Fibroblast of lung (primary cell): ENCODE data around the gene GLB1L3. TPM values are rescaled to one million over a fixed set of nuclear protein-coding genes. Genes with fewer than 3 reads are reported as not detected.

Experiments used
- DNase-seq, 2 donors: peaks; one replicate each; pipeline versions ENCODE4 v3.0.0 to v3.0.0-alpha.2; 2010; ENCODE audit warnings: low read depth in 2 of 2
- H2AFZ ChIP-seq: 2 replicates; pipeline ENCODE4 v1.5.1; 2012; ENCODE audit warnings: low read length, control low read depth, inconsistent platforms
- H3K27ac ChIP-seq: 2 replicates; pipeline ENCODE4 v1.5.1; 2011; ENCODE audit warnings: low read length, control low read depth; ENCODE audit not compliant: insufficient read depth
- H3K27me3 ChIP-seq: 2 replicates; pipeline ENCODE4 v1.5.1; 2011; ENCODE audit warnings: mild to moderate bottlenecking, low read length; ENCODE audit not compliant: control insufficient read depth, insufficient read depth
- H3K36me3 ChIP-seq: 2 replicates; pipeline ENCODE4 v1.5.1; 2011; ENCODE audit warnings: low read length; ENCODE audit not compliant: control insufficient read depth, insufficient read depth
- H3K4me1 ChIP-seq: 2 replicates; pipeline ENCODE4 v1.5.1; 2011; ENCODE audit warnings: low read length; ENCODE audit not compliant: control insufficient read depth, insufficient read depth; ENCODE audit errors: extremely low read depth
- H3K4me2 ChIP-seq: 2 replicates; pipeline ENCODE4 v1.5.1; 2011; ENCODE audit warnings: low read length, control low read depth; ENCODE audit not compliant: insufficient read depth; ENCODE audit errors: extremely low read depth
- H3K4me3 ChIP-seq, 4 experiments: fragments of 200-600 bp in 1 of 4; sonication (generic) in 1 of 4; replicated peaks in 1 of 4; 2 replicates each; pipeline ENCODE4 v1.5.1; 2011 to 2016; ENCODE audit warnings: low read length in 4 of 4, low read depth in 3 of 4, mild to moderate bottlenecking in 3 of 4, control low read depth in 2 of 4, inconsistent platforms in 1 of 4, mixed read lengths in 1 of 4; ENCODE audit not compliant: insufficient read depth in 1 of 4; ENCODE audit errors: control extremely low read depth in 1 of 4
- H3K79me2 ChIP-seq: 2 replicates; pipeline ENCODE4 v1.5.1; 2012; ENCODE audit warnings: mild to moderate bottlenecking, low read length, inconsistent platforms; ENCODE audit not compliant: control insufficient read depth, insufficient read depth
- H3K9ac ChIP-seq: 2 replicates; pipeline ENCODE4 v1.5.1; 2011; ENCODE audit warnings: mild to moderate bottlenecking, low read length, control low read depth; ENCODE audit not compliant: insufficient read depth
- H3K9me3 ChIP-seq: 2 replicates; pipeline ENCODE4 v1.5.1; 2012; ENCODE audit warnings: low read depth, low read length; ENCODE audit not compliant: control insufficient read depth, insufficient read depth
- H4K20me1 ChIP-seq: 2 replicates; pipeline ENCODE4 v1.5.1; 2011; ENCODE audit warnings: low read length; ENCODE audit not compliant: control insufficient read depth, insufficient read depth; ENCODE audit errors: extremely low read depth
- CTCF ChIP-seq, 2 donors: IDR thresholded peaks in 1 of 2; conservative IDR thresholded peaks in 1 of 2; 1 replicate in 1 of 2; 2 replicates in 1 of 2; pipeline ENCODE4 v1.5.1; 2011 to 2012; ENCODE audit warnings: low read length in 2 of 2, control low read depth in 1 of 2, inconsistent platforms in 1 of 2, low read depth in 1 of 2, mild to moderate bottlenecking in 1 of 2
- EZH2 ChIP-seq: IDR thresholded peaks from 2 replicates; pipeline ENCODE4 v1.5.1; 2012; ENCODE audit warnings: low read length, control low read depth, mild to moderate bottlenecking; ENCODE audit errors: missing control alignments
- polyA plus RNA-seq, 2 donors: library from polyadenylated mRNA; depleted of rRNA in 1 of 2; stranded (reverse) in 1 of 2; unstranded in 1 of 2; fragments of >200 nt; gene quantifications; 2 replicates each; pipeline ENCODE4 v1.2.1, GENCODE V29; 2011 to 2012; ENCODE audit warnings: missing spikeins in 1 of 2
- total RNA-seq: library from RNA; depleted of rRNA; stranded (reverse); fragments of >200 nt; gene quantifications from 2 replicates; pipeline ENCODE4 v1.2.1, GENCODE V29; 2014

The GLB1L3 gene
- total and polyA plus RNA-seq, 2 donors (not counting 1 experiment from before 2014, with no cell fraction given) = not detected

GRCh38 chr11:134273317-134273712 lies 2.9 kb upstream of the GLB1L3 start:
- Histone ChIP-seq H3K36me3 (no peaks in the 10 kb centered on the region), H4K20me1 (no peaks in the 10 kb centered on the region), H3K9ac (no peak overlapping the region), H3K4me2 (no peak overlapping the region), H3K4me1 (no peaks in the 10 kb centered on the region), H3K4me3 (no peak overlapping the region), H3K27ac (no peak overlapping the region), H3K79me2 (no peaks in the 10 kb centered on the region), H3K9me3 (no peaks in the 10 kb centered on the region), H2AFZ (no peak overlapping the region), H3K27me3 (peaks cover 49% of the 10 kb centered on the region)
- DNase-seq = no peak
- TF ChIP-seq CTCF (conservative IDR thresholded peaks at IDR 0.05 in 1 of 2, IDR thresholded peaks at IDR 0.05 in 1 of 2; ENCODE audit: low read depth in 1 of 2, low read length in 2 of 2) = no peak
- no peak for TF ChIP-seq EZH2

DNA sequence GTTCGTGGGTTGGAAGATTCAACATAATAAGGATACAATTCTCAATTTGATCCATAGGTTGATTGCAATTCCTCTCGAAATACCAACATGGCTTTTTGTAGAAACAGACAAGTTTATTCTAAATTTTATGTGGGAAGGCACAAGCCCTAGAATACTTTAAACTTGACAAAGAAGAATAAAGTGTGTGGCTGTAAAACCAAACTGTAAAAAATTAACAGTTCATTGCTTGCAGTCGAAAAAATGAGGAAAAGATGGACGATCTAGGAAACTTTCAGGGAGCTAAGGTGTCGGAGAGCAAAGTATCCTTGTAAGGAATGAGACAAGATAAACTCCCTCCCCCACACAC lies 1.0 kb upstream of the GLB1L3 start:
- Histone ChIP-seq H3K4me3 (no peak overlapping the region), H3K36me3 (no peaks in the 10 kb centered on the region), H3K4me1 (no peaks in the 10 kb centered on the region), H3K4me2 (peak overlapping the region; percentile 11), H3K9me3 (no peaks in the 10 kb centered on the region), H3K9ac (no peak overlapping the region), H3K27ac (no peak overlapping the region), H4K20me1 (no peaks in the 10 kb centered on the region), H3K79me2 (no peaks in the 10 kb centered on the region), H2AFZ (no peak overlapping the region), H3K27me3 (peaks cover 52% of the 10 kb centered on the region)
- no peak for TF ChIP-seq CTCF (conservative IDR thresholded peaks at IDR 0.05 in 1 of 2, IDR thresholded peaks at IDR 0.05 in 1 of 2; ENCODE audit: low read depth in 1 of 2, low read length in 2 of 2)
- no peak for DNase-seq

DNA sequence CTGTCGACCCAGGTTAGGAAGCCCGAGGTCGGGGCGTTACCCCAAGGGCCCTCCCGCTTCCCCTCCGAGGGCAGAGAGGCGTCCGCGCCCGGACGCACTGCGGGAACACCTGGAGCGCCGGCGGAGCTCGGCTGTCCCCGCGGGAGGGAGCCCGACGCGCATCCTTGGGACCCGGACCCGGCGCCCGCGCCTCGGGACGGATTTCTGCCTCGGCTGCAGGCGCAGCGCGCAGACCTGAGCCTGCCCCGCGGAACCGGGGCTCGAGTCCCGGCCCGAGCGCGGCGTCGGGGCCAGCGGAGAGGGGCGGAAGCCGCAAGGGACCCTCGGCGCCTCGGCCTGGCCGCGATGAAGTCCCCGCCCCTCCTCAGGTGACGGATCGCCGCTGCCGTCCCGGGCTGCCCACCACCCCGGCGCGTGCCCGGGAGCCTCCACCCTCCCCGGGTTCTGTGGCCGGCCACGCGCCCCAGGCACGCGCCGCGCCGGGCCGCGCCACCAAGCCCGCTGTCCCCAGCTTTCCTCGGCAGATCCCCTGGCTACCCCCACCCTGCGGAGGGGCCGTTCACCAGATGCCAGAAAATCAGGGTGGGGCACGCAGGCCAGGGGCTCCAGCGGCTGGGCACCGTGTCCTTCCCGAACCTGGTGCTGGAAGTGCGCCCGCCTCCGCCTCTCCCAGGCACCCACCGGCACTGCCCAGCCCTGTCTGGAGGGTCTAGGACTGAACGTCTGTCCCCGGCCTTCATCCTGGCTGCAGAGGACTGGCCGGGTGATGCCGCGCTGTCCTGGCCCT lies 410 bp downstream of the GLB1L3 start:
- peak overlapping the region; percentile 11 for H3K4me2 ChIP-seq
- no peak overlapping the region for H2AFZ ChIP-seq
- no peaks in the 10 kb centered on the region for H3K9me3 ChIP-seq
- H3K36me3 ChIP-seq = no peaks in the 10 kb centered on the region
- no peaks in the 10 kb centered on the region for H3K79me2 ChIP-seq
- no peak overlapping the region for H3K27ac ChIP-seq
- H3K4me3 ChIP-seq = peak overlapping the region in 1 of 4 experiments; percentile 36
- H3K9ac ChIP-seq = no peak overlapping the region
- peaks cover 52% of the 10 kb centered on the region for H3K27me3 ChIP-seq
- DNase-seq = no peak
- peak; percentile 81 for TF ChIP-seq EZH2
- no peak for TF ChIP-seq CTCF (conservative IDR thresholded peaks at IDR 0.05 in 1 of 2, IDR thresholded peaks at IDR 0.05 in 1 of 2; ENCODE audit: low read depth in 1 of 2, low read length in 2 of 2)
- H4K20me1 ChIP-seq = no peaks in the 10 kb centered on the region
- H3K4me1 ChIP-seq = no peaks in the 10 kb centered on the region
